Endothelial cell of umbilical vein (primary cell): ENCODE measurements around the gene KRT71. TPM values are rescaled to one million over a fixed set of nuclear protein-coding genes. Genes with fewer than 3 reads are reported as not detected.

Experiments
- BruUV-seq: library from RNA; stranded (reverse); fragments of 400-500 nt; replicated peaks from 2 replicates; lab custom pipeline; 2021; lab: Mats Ljungman, UMichigan
- CTCF ChIA-PET: fragments of 300-600, 350-600 bp; sonication (Branson Sonifier 250); formaldehyde crosslinking; loops from one replicate; lab custom pipeline; 2021; ENCODE audit warnings: antibody characterized with exemption, inconsistent platforms; lab: Charles Lee
- POLR2A ChIA-PET: fragments of 300-600, 350-600 bp; sonication (Branson Sonifier 250); formaldehyde crosslinking; loops from one replicate; lab custom pipeline; 2021; ENCODE audit warnings: antibody characterized with exemption, inconsistent platforms; lab: Charles Lee
- DNase-seq: peaks from one replicate; pipeline ENCODE4 v3.0.0-alpha.2; 2011; ENCODE audit warnings: low read depth, low spot score
- FAIRE-seq: peaks from 2 replicates; lab custom pipeline; 2011; peaks lifted over from hg19 to GRCh38; lab: Jason Lieb, UNC
- H2AFZ ChIP-seq: 2 replicates; pipeline ENCODE4 v1.6.0; 2012; ENCODE audit warnings: low read depth, low read length, control low read depth, inconsistent platforms
- H3K27ac ChIP-seq: 2 replicates; pipeline ENCODE4 v1.5.1; 2011; ENCODE audit warnings: low read depth, mild to moderate bottlenecking, control low read depth, low read length, moderate library complexity; ENCODE audit not compliant: insufficient read depth
- H3K27me3 ChIP-seq, 2 experiments: 2 replicates each; pipeline versions ENCODE4 v1.6.0 to v1.6.1; 2011; ENCODE audit warnings: low read length in 2 of 2, mixed read lengths in 1 of 2; ENCODE audit not compliant: control insufficient read depth in 2 of 2, insufficient read depth in 2 of 2
- H3K36me3 ChIP-seq, 2 experiments: 2 replicates in 1 of 2; 3 replicates in 1 of 2; pipeline ENCODE4 v1.5.1; 2011; ENCODE audit warnings: low read length in 2 of 2, mild to moderate bottlenecking in 1 of 2, moderate library complexity in 1 of 2; ENCODE audit not compliant: control insufficient read depth in 2 of 2, insufficient read depth in 2 of 2; ENCODE audit errors: extremely low read depth in 1 of 2
- H3K4me1 ChIP-seq: 3 replicates; pipeline ENCODE4 v1.5.1; 2011; ENCODE audit warnings: mild to moderate bottlenecking, low read length; ENCODE audit not compliant: control insufficient read depth, insufficient read depth; ENCODE audit errors: extremely low read depth
- H3K4me2 ChIP-seq: 2 replicates; pipeline ENCODE4 v1.6.1; 2011; ENCODE audit warnings: low read length, control low read depth, mixed read lengths; ENCODE audit not compliant: insufficient read depth
- H3K4me3 ChIP-seq, 3 experiments: fragments of 200-600 bp in 1 of 3; sonication (generic), shearing (Covaris generic) in 1 of 3; replicated peaks in 1 of 3; 2 replicates each; pipeline ENCODE4 v1.5.1; 2011 to 2016; ENCODE audit warnings: control low read depth in 3 of 3, low read length in 3 of 3, mild to moderate bottlenecking in 2 of 3, inconsistent platforms in 1 of 3, low read depth in 1 of 3, moderate library complexity in 1 of 3; ENCODE audit not compliant: insufficient read depth in 1 of 3
- H3K79me2 ChIP-seq: 2 replicates; pipeline ENCODE4 v1.6.0; 2012; ENCODE audit warnings: low read length, inconsistent platforms; ENCODE audit not compliant: control insufficient read depth, insufficient read depth
- H3K9ac ChIP-seq: replicated peaks from 2 replicates; pipeline ENCODE3; 2011; ENCODE audit warnings: low read length, control low read depth; ENCODE audit not compliant: insufficient read depth; ENCODE audit errors: extremely low read depth
- H3K9me1 ChIP-seq: replicated peaks from 3 replicates; pipeline ENCODE4 v1.6.0; 2011; ENCODE audit warnings: mild to moderate bottlenecking, low read length; ENCODE audit not compliant: control insufficient read depth, insufficient read depth; ENCODE audit errors: extremely low read depth
- H3K9me3 ChIP-seq: replicated peaks from 2 replicates; pipeline ENCODE4 v1.5.1; 2012; ENCODE audit warnings: low read length, inconsistent platforms; ENCODE audit not compliant: control insufficient read depth, insufficient read depth
- H4K20me1 ChIP-seq: replicated peaks from 2 replicates; pipeline ENCODE3; 2011; ENCODE audit warnings: mild to moderate bottlenecking, low read length; ENCODE audit not compliant: control insufficient read depth, insufficient read depth; ENCODE audit errors: extremely low read depth
- CTCF ChIP-seq, 2 donors: IDR thresholded peaks; 1 replicate in 1 of 2; 2 replicates in 1 of 2; pipeline ENCODE4 v1.5.1; 2011; ENCODE audit warnings: low read length in 2 of 2, mild to moderate bottlenecking in 2 of 2, moderate library complexity in 2 of 2, control low read depth in 1 of 2, inconsistent platforms in 1 of 2, low read depth in 1 of 2; ENCODE audit not compliant: insufficient read depth in 1 of 2; ENCODE audit errors: extremely low read depth in 1 of 2
- EZH2 ChIP-seq: IDR thresholded peaks from 2 replicates; pipeline ENCODE4 v1.6.1; 2012; ENCODE audit warnings: borderline replicate concordance, low read depth, mild to moderate bottlenecking, moderate library complexity, low read length, inconsistent platforms; ENCODE audit not compliant: severe bottlenecking
- FOS ChIP-seq: IDR thresholded peaks from 2 replicates; pipeline ENCODE4 v1.6.1; 2011; ENCODE audit warnings: mild to moderate bottlenecking, low read length, moderate library complexity, borderline replicate concordance; ENCODE audit not compliant: insufficient read depth
- GATA2 ChIP-seq: IDR thresholded peaks from 2 replicates; pipeline ENCODE4 v1.7.0; 2011; ENCODE audit warnings: low read depth, mild to moderate bottlenecking, moderate library complexity, mixed read lengths, low read length; ENCODE audit not compliant: insufficient read length, insufficient read depth
- JUN ChIP-seq: IDR thresholded peaks from 2 replicates; pipeline ENCODE4 v1.6.1; 2011; ENCODE audit warnings: borderline replicate concordance, low read depth; ENCODE audit not compliant: insufficient read length, insufficient read depth
- MAX ChIP-seq: IDR thresholded peaks from 2 replicates; pipeline ENCODE4 v1.6.1; 2011; ENCODE audit not compliant: insufficient read depth, insufficient read length
- MYC ChIP-seq: IDR thresholded peaks from one replicate; pipeline ENCODE4 v1.6.1; 2011; ENCODE audit warnings: mild to moderate bottlenecking, low read depth, low read length
- POLR2A ChIP-seq: IDR thresholded peaks from 2 replicates; pipeline ENCODE4 v1.6.1; 2012; ENCODE audit warnings: low read depth, mild to moderate bottlenecking, control low read depth, low read length
- POLR2AphosphoS5 ChIP-seq: IDR thresholded peaks from 2 replicates; pipeline ENCODE4 v1.6.1; 2012; ENCODE audit warnings: low read depth, mild to moderate bottlenecking, control low read depth, low read length, moderate library complexity; ENCODE audit not compliant: insufficient read depth
- dilution Hi-C: fragments of 300-500 bp; cut with MboI; formaldehyde crosslinking; loops from one replicate; pipeline ENCODE4 v1.15.0; 2019; ENCODE audit warnings: low sequenced_read_pairs; ENCODE audit not compliant: extremely low pct_ligation_motif_present
- intact Hi-C: fragments of 100-400 bp; cut with micrococcal nuclease; formaldehyde crosslinking; loops from one replicate; pipeline ENCODE4 v1.10.0; 2022
- polyA plus RNA-seq, 4 experiments: library from polyadenylated mRNA; depleted of rRNA in 3 of 4; stranded (reverse) in 3 of 4; unstranded in 1 of 4; fragments of >200 nt; gene quantifications; 2 replicates each; pipeline versions ENCODE4 v1.2.1 to v1.2.3, GENCODE V29; 2011 to 2012; ENCODE audit warnings: missing spikeins in 1 of 4
- total RNA-seq: library from RNA; stranded (reverse); gene quantifications from 2 replicates; pipeline ENCODE4 v1.2.3, GENCODE V29; 2021

The KRT71 gene
- total and polyA plus RNA-seq, 2 donors (not counting 3 experiments of a cell fraction or from before 2014, with no cell fraction given): not detected

- Histone ChIP-seq H3K4me3 (no peak overlapping the region), H3K9me3 (no peaks in the 10 kb centered on the region), H3K79me2 (no peaks in the 10 kb centered on the region), H3K9me1 (no peaks in the 10 kb centered on the region), H4K20me1 (no peaks in the 10 kb centered on the region), H3K27ac (no peak overlapping the region), H3K4me1 (no peaks in the 10 kb centered on the region), H3K36me3 (no peaks in the 10 kb centered on the region), H3K27me3 (peaks cover 0 to 5% of the 10 kb centered on the region in 2 experiments), H3K4me2 (no peak overlapping the region), H3K9ac (no peak overlapping the region), H2AFZ (no peak overlapping the region)
- no peak for FAIRE-seq
- BruUV-seq: no TSS peak
- no peak for DNase-seq
- ChIA-PET CTCF (no interaction called here), POLR2A (no interaction called here)
- intact Hi-C loops (no loop called here), dilution Hi-C loops (no loop called here)
- TF ChIP-seq JUN (no peak), CTCF (IDR thresholded peaks at IDR 0.05; ENCODE audit: extremely low read depth in 1 of 2, insufficient read depth in 1 of 2, low read depth in 1 of 2, low read length in 2 of 2) (no peak), MAX (no peak), EZH2 (no peak), POLR2A (no peak), GATA2 (no peak), POLR2AphosphoS5 (no peak), FOS (no peak), MYC (no peak)
These were observed 2.6 kb upstream of the KRT71 start for GRCh38 chr12:52555577-52555976.
